Activated naive CD8-positive, alpha-beta T cell treated with anti-CD3 and anti-CD28 coated beads, Interleukin-2, amount 50 U/mL, for 24 hours (primary cell): ENCODE data around the gene TAP2.

ENCODE experiments used
- ATAC-seq: fragments of 150-1000 bp; cut with Tn5 transposase; one replicate; pipeline ENCODE4 v1.10.0; 2021
- DNase-seq: peaks from one replicate; pipeline ENCODE4 v3.0.0; 2021
- H3K27ac Mint-ChIP-seq: one replicate; pipeline ENCODE4 v1.8.0; 2021; ENCODE audit warnings: mild to moderate bottlenecking, mixed read lengths
- H3K27me3 Mint-ChIP-seq: one replicate; pipeline ENCODE4 v1.8.0; 2021; ENCODE audit warnings: mixed read lengths
- H3K36me3 Mint-ChIP-seq: one replicate; pipeline ENCODE4 v1.8.0; 2021; ENCODE audit warnings: low read depth, mixed read lengths
- H3K4me1 Mint-ChIP-seq: one replicate; pipeline ENCODE4 v1.8.0; 2021; ENCODE audit warnings: mixed read lengths
- H3K4me3 Mint-ChIP-seq: one replicate; pipeline ENCODE4 v1.8.0; 2021; ENCODE audit warnings: mild to moderate bottlenecking, moderate library complexity, mixed read lengths
- H3K9me3 Mint-ChIP-seq: one replicate; pipeline ENCODE4 v1.8.0; 2021; ENCODE audit warnings: mixed read lengths

Gene TAP2

GRCh38 chr6:32845384-32845884, 6.9 kb upstream of the TAP2 start:
- Mint-ChIP-seq H3K4me1 (peaks cover 72% of the 10 kb centered on the region), H3K4me3 (peak overlapping the region; percentile 97), H3K36me3 (peaks cover 85% of the 10 kb centered on the region), H3K27me3 (no peaks in the 10 kb centered on the region), H3K9me3 (no peaks in the 10 kb centered on the region), H3K27ac (peak overlapping the region; percentile 98)
- DNase-seq (peak; percentile 52), ATAC-seq (peak; percentile 30)

- peaks cover 85% of the 10 kb centered on the region for H3K36me3 Mint-ChIP-seq
- ATAC-seq, result no peak
- peaks cover 72% of the 10 kb centered on the region for H3K4me1 Mint-ChIP-seq
- no peak for DNase-seq
- H3K4me3 Mint-ChIP-seq, result peak overlapping the region; percentile 97
- no peaks in the 10 kb centered on the region for H3K27me3 Mint-ChIP-seq
- H3K27ac Mint-ChIP-seq, result peak overlapping the region; percentile 98
- H3K9me3 Mint-ChIP-seq, result no peaks in the 10 kb centered on the region
Observed at GRCh38 chr6:32844839-32845383, 6.4 kb upstream of the TAP2 start.

GRCh38 chr6:32843979-32844838, 5.7 kb upstream of the TAP2 start, which contains the start of gene PSMB8:
Gene PSMB8 (minus strand): TSS chr6:32844047. CDS start chr6:32843996, 51 bp downstream.
- peak; percentile 97 for DNase-seq
- H3K27me3 Mint-ChIP-seq, result no peaks in the 10 kb centered on the region
- H3K9me3 Mint-ChIP-seq, result no peaks in the 10 kb centered on the region
- H3K4me1 Mint-ChIP-seq, result peaks cover 75% of the 10 kb centered on the region
- H3K36me3 Mint-ChIP-seq, result peaks cover 84% of the 10 kb centered on the region
- peak within 1 kb of the TSS; percentile 98 for H3K27ac Mint-ChIP-seq
- peak; percentile 81 for ATAC-seq
- peak within 1 kb of the TSS; percentile 97 for H3K4me3 Mint-ChIP-seq

GRCh38 chr6:32843331-32843978, 4.9 kb upstream of the TAP2 start:
- Mint-ChIP-seq H3K27ac (peak overlapping the region; percentile 98), H3K27me3 (no peaks in the 10 kb centered on the region), H3K36me3 (peaks cover 76% of the 10 kb centered on the region), H3K9me3 (no peaks in the 10 kb centered on the region), H3K4me3 (peak overlapping the region; percentile 97), H3K4me1 (peaks cover 72% of the 10 kb centered on the region)
- ATAC-seq (no peak), DNase-seq (no peak)

GRCh38 chr6:32842690-32843089, 4.2 kb upstream of the TAP2 start:
- no peak for DNase-seq
- Mint-ChIP-seq H3K4me3 (peak overlapping the region; percentile 97), H3K9me3 (no peaks in the 10 kb centered on the region), H3K36me3 (peaks cover 69% of the 10 kb centered on the region), H3K27ac (peak overlapping the region; percentile 98), H3K4me1 (peaks cover 64% of the 10 kb centered on the region), H3K27me3 (no peaks in the 10 kb centered on the region)
- no peak for ATAC-seq

GRCh38 chr6:32842021-32842650, 3.6 kb upstream of the TAP2 start:
- peaks cover 63% of the 10 kb centered on the region for H3K4me1 Mint-ChIP-seq
- DNase-seq (no peak), ATAC-seq (no peak)
- H3K9me3 Mint-ChIP-seq, result no peaks in the 10 kb centered on the region
- peak overlapping the region; percentile 97 for H3K4me3 Mint-ChIP-seq
- no peaks in the 10 kb centered on the region for H3K27me3 Mint-ChIP-seq
- H3K36me3 Mint-ChIP-seq, result peaks cover 68% of the 10 kb centered on the region
- H3K27ac Mint-ChIP-seq, result peak overlapping the region; percentile 98

- H3K36me3 Mint-ChIP-seq, result peaks cover 68% of the 10 kb centered on the region
- H3K9me3 Mint-ChIP-seq, result no peaks in the 10 kb centered on the region
- H3K4me1 Mint-ChIP-seq, result peaks cover 64% of the 10 kb centered on the region
- peak; percentile 40 for DNase-seq
- peak overlapping the region; percentile 97 for H3K4me3 Mint-ChIP-seq
- no peaks in the 10 kb centered on the region for H3K27me3 Mint-ChIP-seq
- peak overlapping the region; percentile 98 for H3K27ac Mint-ChIP-seq
- ATAC-seq, result no peak
Observed at GRCh38 chr6:32840604-32841246, 2.2 kb upstream of the TAP2 start.

GRCh38 chr6:32839356-32839755, 817 bp upstream of the TAP2 start:
- DNase-seq (no peak), ATAC-seq (no peak)
- no peaks in the 10 kb centered on the region for H3K27me3 Mint-ChIP-seq
- H3K27ac Mint-ChIP-seq, result peak overlapping the region; percentile 98
- H3K36me3 Mint-ChIP-seq, result peaks cover 70% of the 10 kb centered on the region
- H3K9me3 Mint-ChIP-seq, result no peaks in the 10 kb centered on the region
- H3K4me3 Mint-ChIP-seq, result no peak overlapping the region
- H3K4me1 Mint-ChIP-seq, result peaks cover 71% of the 10 kb centered on the region

- Mint-ChIP-seq H3K4me3 (peak overlapping the region; percentile 98), H3K27me3 (no peaks in the 10 kb centered on the region), H3K27ac (peak overlapping the region; percentile 98), H3K4me1 (peaks cover 86% of the 10 kb centered on the region), H3K9me3 (peaks cover 4% of the 10 kb centered on the region), H3K36me3 (peaks cover 79% of the 10 kb centered on the region)
- no peak for ATAC-seq
- DNase-seq, result no peak
Observed at GRCh38 chr6:32837651-32838113, 857 bp downstream of the TAP2 start.

- peaks cover 4% of the 10 kb centered on the region for H3K9me3 Mint-ChIP-seq
- H3K27ac Mint-ChIP-seq, result peak overlapping the region; percentile 98
- no peak for DNase-seq
- peaks cover 80% of the 10 kb centered on the region for H3K36me3 Mint-ChIP-seq
- no peak for ATAC-seq
- no peaks in the 10 kb centered on the region for H3K27me3 Mint-ChIP-seq
- H3K4me1 Mint-ChIP-seq, result peaks cover 82% of the 10 kb centered on the region
- H3K4me3 Mint-ChIP-seq, result peak overlapping the region; percentile 98
Observed at GRCh38 chr6:32836873-32837272, 1.7 kb downstream of the TAP2 start.

- Mint-ChIP-seq H3K4me3 (peak overlapping the region; percentile 98), H3K27me3 (no peaks in the 10 kb centered on the region), H3K4me1 (peaks cover 74% of the 10 kb centered on the region), H3K27ac (peak overlapping the region; percentile 98), H3K36me3 (peaks cover 79% of the 10 kb centered on the region), H3K9me3 (peaks cover 4% of the 10 kb centered on the region)
- DNase-seq (no peak), ATAC-seq (peak; percentile 6)
Observed at GRCh38 chr6:32835167-32835893, 3.2 kb downstream of the TAP2 start.

- H3K27ac Mint-ChIP-seq, result peak overlapping the region; percentile 98
- peaks cover 66% of the 10 kb centered on the region for H3K4me1 Mint-ChIP-seq
- H3K9me3 Mint-ChIP-seq, result peaks cover 4% of the 10 kb centered on the region
- no peaks in the 10 kb centered on the region for H3K27me3 Mint-ChIP-seq
- peaks cover 83% of the 10 kb centered on the region for H3K36me3 Mint-ChIP-seq
- ATAC-seq (no peak), DNase-seq (no peak)
- H3K4me3 Mint-ChIP-seq, result peak overlapping the region; percentile 98
Observed at GRCh38 chr6:32833664-32834063, 4.9 kb downstream of the TAP2 start.

GRCh38 chr6:32832535-32832934, 6.0 kb downstream of the TAP2 start:
- H3K4me3 Mint-ChIP-seq, result no peak overlapping the region
- H3K4me1 Mint-ChIP-seq, result peaks cover 72% of the 10 kb centered on the region
- no peaks in the 10 kb centered on the region for H3K27me3 Mint-ChIP-seq
- H3K27ac Mint-ChIP-seq, result peak overlapping the region; percentile 26
- DNase-seq (no peak), ATAC-seq (no peak)
- H3K9me3 Mint-ChIP-seq, result peaks cover 4% of the 10 kb centered on the region
- peaks cover 88% of the 10 kb centered on the region for H3K36me3 Mint-ChIP-seq
